NCI-H1694 (cell line): Measurements from ENCODE around the gene DHX16.
"Not testable (repeated sequence)": the region's sequence is repeated elsewhere in the genome, so short reads cannot be mapped to it uniquely, and the experiment has no call there.

Experiments
- DNase-seq: peaks from one replicate; lab custom pipeline; 2025; lab: John Stamatoyannopoulos, UW

The DHX16 gene

DNA sequence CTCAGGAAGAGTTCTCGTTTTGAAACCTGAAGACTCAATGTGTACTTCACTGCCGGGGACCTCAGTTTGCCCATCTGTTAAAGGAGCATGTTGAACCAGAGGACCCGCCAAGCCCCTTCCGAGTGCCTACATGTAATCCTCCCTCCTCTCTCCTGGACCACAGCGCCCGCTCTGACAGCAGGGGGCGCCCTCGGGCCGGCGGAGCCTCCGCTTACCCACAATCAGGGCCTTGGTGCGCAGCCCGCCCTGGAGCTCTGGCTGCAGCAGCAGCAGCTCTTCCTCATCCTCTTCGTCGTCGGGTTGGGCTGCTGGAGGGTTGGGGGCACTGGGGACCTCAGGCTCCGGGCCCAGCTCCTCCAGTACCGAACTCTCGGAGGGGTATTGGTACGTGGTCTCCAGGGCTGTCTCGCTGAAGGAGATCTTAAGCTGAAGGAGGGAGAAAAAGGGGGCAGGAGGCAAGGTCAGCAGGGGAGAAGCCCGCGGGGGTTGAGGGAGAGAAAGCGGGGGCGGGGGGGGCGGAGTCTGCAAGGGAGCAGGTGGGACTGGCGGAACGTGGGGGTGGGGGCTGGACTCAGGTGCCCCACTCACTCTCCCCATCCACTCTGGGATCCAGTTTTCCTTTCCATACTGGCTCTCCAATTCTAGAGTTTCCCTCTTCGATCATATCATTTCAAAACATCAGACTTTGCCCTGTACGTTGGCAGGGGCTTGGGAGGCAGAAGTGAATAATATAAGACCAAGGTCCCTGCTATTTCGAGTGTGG, 6.3 kb upstream of the DHX16 start:
- DNase-seq = peak; percentile 34

DNA sequence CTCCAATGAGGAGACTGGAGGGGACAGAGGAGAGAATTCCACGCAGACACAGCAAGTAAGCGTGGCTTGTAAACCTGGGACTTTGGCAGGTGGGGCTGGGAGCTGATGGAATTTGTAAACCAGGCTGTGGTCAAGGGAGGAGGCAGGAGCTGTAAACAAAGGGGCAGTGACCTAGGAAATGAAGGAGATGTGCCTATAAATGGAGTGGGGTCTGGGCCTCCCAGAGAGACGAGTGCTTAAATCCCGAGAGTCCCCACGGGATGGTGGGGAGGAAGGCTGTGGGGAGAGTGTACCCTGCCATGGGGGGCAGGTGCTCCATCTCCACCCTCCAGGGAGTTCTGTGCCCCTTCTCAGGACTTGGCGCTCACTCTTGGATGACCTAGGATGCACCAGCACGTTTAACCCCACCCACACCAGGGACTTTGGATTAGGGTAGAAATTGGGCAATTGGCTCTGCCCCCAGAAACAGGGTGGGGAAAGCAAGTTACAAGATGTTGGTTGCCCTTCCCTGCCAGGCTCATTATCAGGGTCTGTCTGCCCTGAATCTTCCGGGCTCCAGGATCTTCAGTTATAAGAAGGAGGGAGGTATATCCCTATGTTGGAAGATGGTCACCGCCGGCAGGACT, 4.0 kb upstream of the DHX16 start:
- DNase-seq = no peak

DNA sequence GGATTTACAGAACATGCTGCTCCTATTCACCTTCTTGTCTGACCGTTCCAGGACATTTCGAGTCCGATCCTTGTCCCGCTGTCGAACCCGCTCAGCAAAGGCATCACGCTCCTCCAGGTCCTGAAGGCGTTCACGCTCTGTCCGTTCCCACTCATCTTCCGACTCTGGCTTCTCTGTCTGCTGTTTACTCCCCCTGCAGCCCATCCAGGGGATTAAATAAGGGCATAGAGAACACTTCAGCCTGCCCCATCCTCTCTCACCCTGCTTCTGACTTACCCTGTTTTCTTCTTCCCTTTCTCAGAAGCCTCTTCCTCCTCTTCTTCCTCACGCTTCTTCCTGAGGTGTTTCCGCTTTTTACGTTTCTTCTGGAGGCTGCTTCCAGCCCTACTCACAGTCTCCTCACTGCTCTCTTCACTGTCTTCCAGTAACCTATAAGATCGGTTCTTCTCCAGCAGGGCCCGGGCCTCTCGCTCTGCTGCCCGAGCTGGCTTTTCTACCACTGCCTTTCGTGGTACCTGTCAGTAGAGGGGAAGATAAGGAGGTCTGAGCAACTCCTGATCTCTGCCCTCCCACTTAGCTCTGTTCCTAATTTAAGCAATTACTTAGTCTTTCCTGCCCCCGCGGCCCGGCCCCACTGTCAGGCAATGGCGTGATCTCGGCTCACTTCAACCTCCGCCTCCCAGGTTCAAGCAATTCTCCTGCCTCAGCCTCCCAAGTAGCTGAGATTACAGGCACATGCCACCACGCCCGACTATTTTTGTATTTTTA, 1.9 kb downstream of the DHX16 start:
- DNase-seq = no peak

DNA sequence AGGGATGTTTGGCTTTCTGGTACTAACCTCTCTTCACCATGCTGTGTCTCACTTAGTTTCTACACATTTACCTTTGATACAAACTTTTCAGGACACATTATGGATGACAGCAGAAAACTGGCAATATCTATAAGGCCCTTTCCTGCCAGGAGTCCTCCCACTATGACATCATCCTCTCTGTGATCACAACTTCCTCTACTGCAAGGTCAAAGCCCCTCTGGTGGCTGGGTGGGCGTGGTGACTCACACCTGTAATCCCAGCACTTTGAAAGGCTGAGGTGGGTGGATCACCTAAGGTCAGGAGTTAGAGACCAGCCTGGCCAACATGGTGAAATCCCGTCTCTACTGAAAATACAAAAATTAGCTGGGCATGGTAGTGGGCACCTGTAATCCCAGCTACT, 6.5 kb downstream of the DHX16 start:
- DNase-seq = not testable (repeated sequence)

DNA sequence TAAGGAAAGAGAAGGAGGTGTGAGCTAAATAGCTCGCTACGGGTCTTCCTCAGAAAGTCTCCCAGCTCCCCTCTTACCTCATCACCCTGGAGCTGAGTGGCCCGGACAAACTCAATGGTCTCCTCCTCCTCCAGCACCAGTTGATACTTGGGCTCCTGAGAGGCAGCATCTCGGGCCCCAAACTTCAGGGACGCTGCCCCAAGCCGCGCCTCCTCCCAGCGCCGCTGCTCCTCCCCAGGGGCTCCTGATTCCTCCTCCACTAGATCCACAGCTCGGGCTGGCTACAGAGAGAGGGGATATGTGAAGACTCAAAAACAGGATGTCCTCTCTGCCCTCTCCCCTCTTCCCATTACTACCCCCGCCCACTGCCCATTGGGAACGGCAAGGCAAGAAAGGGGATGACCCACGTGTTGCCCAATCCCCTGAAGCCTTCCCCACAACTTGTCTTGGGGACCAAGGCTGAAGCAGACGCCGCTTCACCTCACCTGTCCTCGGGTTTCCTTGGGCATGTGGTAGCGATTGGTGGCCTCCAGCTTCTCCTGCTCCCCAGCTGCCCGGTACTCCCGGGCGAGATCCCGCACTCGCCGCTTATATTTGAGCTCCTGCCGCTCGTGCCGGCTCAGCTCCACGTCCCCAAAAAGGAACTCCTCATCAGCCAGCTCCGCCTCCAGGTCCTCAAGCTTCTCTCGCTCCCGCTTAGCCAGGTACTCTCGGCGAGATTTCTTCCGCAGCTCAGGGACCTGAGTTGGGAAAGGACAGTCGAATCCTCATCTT, 7.6 kb downstream of the DHX16 start:
- no peak for DNase-seq

DNA sequence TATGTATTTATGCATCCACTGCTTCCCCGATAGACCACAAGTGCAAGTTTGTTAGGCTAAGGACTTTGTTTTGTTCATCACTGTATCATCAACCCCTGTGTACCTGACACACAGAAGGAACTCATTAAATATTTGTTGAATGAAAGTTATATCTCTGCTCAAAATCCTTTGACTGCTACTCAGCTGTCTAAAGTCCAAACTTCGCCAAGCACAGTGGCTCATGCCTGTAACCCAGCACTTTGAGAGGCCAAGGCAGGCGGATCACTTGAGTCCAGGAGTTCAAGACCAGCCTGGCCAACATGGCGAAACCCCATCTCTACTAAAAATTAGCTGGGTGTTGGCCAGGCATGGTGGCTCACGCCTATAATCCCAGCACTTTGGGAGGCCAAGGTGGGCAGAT, 14.9 kb downstream of the DHX16 start:
- not testable (repeated sequence) for DNase-seq

DNA sequence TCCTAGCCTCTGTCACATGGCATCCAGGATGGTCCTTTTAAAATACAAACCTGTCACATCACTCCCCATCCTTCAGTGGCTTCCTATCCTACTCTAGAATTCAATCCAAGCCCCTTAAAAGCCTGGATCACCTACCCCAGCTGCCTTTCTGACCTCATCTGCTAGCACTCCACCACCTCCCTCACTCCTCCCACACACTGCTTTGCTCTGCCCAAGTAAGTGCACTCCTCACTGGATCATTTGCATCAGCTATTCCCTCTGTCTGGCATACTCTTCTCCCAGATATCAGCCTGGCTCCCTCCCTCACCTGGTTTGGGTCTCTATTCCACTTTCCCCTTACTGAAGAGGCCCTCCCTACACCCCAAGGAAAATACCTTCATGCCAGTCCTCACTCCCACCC, 15.4 kb downstream of the DHX16 start:
- no peak for DNase-seq

DNA sequence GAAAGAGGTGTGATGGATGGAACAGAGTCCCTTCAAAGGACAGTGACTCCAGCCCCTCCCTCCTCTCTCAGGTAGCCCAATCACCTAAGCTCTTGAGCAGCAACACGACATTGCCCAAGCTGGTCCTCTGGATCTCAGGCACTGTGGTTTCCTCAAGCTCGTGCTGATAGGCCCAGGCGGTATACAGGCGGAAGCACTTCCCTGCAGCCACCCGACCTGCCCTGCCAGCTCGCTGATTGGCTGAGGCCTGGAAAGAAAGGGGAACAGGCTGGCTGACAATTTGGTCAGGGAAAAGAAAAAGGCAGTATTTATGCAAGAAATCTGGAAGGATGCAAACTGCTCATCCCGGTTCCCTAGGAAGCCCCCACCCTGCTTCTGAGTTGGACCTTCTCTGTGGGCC, 16.3 kb downstream of the DHX16 start:
- no peak for DNase-seq

DNA sequence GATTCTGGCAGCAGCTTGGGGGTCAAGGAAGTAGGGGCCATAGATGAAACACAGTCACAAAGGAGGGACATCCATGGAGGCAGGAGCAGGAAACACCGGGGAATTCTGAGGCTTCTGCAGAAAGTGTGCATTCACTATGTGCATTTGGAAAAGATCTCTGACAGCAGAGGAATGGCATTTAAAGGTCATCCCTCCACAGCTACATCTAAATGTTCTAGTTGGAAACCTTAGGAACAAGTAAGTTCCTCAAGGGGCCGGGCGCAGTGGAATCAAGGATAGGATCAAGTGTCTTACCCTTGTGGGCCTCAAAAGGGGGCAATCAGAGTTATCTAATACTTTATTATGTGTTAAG, 17.1 kb downstream of the DHX16 start:
- no peak for DNase-seq

DNA sequence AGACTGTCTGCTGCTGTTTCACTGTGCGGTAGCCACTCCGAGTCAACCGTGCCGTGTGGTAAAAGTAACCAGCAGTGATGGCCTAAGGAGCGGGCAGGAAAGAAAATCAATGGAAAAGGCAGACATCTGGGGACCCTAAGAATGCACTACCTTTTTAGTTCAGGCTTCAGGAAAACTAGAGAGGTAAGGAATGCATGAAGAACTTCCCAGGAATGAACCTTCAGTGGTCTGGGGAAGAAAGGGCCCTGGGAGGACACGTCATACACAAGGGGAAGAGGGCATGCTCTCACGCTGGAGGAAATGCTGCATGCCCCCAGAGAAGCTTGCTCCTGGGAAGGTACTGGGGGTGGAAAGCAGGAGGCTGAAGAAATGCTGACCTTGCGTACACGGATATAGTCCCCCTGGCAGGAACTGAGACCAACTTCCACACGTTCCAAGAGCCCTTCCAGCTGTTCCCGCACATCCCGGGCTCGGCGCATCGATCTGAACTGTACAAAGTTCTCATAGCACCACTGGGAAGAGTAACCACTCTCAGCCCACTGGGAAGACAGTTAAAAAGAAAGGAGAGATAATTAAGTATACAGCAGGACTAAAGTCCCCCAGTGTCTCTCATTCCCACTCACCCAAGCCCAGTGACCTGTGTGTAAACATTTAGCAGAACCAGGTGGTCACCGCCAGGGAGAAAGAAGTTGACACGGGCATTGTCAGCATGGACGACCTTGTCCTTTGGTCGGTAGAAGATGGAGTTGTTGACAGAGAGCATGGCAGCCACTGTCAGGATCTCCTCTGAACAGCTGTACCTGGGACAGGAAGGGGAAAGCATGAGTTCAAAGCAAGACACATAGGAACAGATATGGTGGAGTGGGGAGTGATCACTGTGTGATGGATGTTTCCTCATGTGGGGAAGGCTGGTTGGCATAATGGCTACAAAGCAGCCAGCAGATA, 17.7 kb downstream of the DHX16 start:
- no peak for DNase-seq

DNA sequence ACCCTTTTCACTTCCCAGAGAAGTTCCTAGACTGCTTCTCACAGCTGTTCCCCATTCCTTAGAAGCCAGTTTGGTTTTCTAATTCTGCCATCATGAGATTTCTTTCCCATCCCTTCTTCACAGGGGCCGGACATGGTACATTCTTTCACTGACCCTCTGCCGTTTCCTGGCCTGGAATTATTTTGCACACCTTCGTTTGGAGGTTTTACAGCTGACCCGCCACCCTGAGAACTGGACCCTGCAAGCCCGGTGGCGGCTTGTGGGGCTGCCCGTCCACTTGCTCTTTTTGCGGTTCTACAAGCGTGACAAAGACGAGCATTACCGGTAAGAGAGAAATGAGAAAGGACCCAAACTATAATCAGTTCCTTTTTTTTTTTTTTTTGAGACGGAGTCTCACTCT, 21.7 kb downstream of the DHX16 start:
- no peak for DNase-seq

DNA sequence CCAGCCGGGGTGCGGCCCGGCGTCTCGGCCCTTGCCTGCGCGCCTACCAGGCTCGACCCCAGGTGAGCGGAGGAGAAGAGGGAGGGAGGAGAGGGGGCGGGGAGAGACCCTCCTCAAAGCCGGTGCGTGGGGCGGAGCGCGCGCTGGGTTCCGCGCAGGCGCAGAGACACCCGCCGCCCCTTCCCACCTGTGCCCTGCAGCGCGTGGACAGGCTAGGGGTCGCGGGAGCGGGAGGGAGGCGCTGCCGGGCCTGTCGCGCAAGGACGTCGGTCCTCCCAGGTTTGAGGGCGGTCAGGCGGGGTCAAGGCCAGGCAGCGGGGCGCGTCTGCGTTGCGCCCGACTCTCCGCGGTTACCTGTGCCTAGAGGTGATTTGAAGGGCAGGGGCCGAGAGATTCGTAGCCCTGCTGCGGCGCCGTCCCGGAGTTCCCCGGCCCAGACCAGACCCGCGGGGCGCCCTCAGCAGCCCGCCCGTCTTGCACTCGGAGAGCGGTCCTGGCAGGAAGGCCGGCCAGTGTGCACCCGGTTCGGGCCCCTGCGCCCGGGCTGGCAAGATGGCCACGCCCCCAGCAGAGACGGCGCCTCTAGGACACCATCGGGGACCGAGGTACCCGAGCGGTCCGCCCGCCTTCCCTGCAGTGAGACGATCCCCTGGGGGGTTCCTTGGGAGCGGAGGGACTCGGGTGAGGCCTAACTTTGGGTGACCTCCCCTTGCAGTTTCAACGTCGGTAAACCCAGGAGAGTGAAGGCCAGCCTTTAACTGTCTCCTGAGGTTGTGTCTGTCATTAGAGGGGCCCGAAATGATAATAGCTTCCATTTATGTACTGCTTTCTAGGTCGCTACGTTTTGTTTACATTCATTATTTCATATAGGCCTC, 25.3 kb downstream of the DHX16 start:
- DNase-seq = peak; percentile 68

DNA sequence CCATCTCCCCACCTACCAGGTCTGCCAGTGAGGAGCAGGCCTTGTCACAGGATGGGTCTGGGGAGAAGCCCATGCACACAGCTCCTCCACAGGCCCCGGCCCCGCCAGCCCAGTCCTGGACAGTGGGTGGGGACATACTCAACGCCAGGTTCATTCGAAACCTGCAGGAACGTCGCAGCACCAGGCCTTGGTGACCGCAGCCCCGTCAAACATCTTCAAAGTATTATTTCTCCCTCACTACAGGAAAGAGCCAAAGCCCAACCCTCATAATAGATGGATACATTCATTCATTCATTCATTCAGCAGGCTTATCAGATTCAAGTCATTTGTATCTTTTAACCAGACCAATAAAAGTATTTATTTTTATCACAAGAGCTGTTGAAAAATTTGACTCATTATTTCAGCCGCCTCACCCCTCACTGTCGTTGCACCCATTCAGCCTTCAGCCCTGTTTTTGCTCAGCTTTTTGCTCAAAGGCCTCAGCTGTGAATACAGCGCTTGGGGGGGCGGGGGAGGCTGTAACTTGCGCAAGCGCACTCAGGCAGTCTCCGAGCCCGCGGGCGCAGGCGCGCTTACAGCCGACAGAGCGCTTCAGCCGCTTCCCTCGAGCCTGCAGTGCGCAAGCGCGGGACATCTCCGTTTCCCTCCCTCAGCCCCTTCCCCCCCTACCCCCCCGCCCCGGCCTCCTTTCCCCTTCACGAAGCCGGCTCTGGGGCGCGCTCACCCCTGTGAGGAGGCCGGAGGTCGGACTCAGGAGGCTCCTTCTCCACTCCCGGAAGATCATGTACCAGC, 26.2 kb downstream of the DHX16 start, which contains the start of gene C6orf136:
C6orf136 (plus strand) TSS at position 684 of the 792 bp plus-strand sequence; CDS start at position 783, 99 bp downstream.
- peak; percentile 68 for DNase-seq

DNA sequence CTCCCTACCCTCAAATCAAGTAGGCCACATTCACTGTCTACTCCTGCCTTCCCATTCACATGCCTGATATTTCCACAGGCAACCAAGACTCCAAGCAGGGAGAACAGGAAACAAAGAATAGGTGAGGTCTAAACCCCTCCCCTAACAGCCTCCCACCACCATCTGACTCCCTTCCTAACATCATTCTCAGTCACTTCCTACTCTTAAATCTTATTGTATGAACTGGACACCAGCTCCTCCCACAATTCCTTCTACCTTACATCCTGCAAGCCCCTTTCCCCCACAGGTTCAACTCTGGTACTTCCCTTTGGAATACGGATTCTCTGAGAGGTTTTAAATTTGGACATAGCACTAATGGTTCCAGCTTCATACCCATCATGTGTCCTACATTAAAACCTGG, 26.8 kb downstream of the DHX16 start:
- no peak for DNase-seq

DNA sequence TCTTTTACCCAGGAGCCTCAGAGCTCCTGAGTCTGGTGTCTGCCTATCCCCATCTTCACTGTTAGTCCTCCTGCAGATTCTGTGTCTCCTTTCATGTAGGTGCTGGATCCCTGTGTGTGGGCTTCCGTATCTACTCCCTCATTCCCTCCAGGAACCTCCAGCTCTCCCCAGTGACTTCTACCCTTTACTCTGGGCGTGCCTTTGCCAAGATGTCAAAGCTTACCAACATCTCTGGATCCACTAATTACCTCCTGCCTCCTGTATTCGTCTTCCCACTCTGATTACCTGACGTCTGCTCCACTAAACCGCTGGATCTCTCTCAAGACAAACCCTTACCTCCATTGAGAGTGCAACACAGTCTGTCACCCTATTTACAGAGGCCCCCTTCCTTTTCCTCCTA, 28.0 kb downstream of the DHX16 start:
- no peak for DNase-seq

DNA sequence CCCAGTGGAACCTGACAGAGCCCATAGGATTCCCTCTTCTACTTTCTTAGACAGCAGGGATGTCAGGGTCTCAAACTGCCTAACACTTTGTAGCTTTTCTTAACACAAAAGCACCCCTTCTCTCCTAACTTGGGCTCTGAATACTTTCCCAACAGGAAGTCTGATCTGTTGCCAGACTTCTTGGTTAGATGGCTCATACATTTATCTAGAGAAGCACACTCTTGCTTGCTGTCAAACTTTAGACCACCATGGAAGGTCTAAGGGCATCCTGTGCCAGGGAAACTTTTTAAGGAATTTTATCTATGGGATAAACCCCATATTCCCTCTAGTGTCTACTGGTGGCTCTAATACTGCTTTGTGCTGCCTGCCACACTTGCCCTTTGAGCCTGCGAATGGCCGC, 29.1 kb downstream of the DHX16 start:
- no peak for DNase-seq

DNA sequence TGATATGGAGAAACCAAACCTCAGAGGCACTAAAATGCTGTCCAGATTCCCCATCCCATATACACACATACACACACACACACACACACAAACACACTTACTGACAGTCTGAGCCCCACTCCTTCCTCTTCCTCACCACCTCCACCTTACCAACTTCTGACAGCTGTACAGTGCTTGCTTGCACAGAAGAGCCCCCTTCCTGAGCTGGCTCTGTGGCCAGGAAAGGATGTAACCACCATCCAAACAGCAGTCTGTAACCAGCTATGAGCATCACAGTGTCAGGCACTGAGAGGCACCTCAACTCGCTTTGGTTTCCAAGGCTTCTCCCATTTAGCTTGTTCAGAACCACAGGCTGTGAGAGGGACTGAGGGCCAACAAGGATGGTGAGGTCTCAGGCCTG, 31.8 kb downstream of the DHX16 start:
- no peak for DNase-seq

DNA sequence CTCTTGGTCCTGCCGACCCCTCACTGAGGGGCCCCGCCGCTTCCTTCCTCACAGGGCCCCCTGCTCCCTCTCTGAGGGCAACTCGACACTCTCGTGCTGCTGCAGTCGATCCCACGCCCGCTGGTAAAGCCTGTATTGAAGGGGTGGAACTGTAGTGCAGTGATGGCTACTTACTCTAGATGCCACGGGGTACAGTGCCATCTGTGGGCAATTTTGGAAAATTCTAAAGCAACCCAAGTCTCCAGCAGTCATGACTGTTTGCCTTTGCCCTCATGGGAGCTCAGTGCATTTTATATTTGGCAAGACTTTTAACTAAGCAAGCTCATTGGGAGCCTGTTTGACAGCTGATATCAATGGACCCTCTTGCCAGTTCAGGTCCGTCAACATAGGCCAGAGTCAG, 32.3 kb downstream of the DHX16 start:
- no peak for DNase-seq

DNA sequence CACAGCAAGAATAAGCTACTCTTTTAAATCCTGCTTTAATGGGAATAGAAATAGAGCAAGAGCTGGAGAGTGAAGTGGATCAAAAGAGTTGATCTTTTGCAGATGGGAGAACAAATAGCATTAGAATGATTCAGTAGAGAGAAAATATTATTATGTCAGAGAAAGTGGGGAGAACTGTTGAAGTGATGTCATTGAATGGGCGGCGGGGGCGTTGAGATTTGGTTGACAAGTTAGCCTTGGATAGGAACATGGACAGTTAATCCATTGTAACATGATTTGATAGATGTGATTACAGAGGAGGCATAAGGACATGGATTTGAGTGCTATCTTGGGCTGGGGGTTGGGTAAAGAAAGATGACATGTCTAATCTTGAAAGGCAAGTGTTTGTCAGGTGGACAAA, 37.0 kb downstream of the DHX16 start:
- no peak for DNase-seq
